Cardiac septum (tissue), 1 donor: Measurements from ENCODE around the gene VWA5B1. TPM values are rescaled to one million over a fixed set of nuclear protein-coding genes. Genes with fewer than 3 reads are reported as not detected.

Source experiments
- DNase-seq: peaks from one replicate; pipeline ENCODE4 v3.0.0-alpha.2; 2020; ENCODE audit warnings: low spot score
- intact Hi-C: fragments of 100-400 bp; cut with DNase I; formaldehyde crosslinking; loops from one replicate; pipeline ENCODE4 v1.14.0; 2022
- total RNA-seq: library from RNA; stranded (reverse); fragmentation: NEBNext Ultra II Directional; extraction: Animal tissue kit (Norgen Biotek cat#: 25700); gene quantifications from one replicate; pipeline ENCODE4 v1.2.1, GENCODE V29; 2021
- donor health status: DM: no; HTN: no; CAD: no.

The VWA5B1 gene
- total RNA-seq, 1 donor from 2014 or later: not detected

DNA sequence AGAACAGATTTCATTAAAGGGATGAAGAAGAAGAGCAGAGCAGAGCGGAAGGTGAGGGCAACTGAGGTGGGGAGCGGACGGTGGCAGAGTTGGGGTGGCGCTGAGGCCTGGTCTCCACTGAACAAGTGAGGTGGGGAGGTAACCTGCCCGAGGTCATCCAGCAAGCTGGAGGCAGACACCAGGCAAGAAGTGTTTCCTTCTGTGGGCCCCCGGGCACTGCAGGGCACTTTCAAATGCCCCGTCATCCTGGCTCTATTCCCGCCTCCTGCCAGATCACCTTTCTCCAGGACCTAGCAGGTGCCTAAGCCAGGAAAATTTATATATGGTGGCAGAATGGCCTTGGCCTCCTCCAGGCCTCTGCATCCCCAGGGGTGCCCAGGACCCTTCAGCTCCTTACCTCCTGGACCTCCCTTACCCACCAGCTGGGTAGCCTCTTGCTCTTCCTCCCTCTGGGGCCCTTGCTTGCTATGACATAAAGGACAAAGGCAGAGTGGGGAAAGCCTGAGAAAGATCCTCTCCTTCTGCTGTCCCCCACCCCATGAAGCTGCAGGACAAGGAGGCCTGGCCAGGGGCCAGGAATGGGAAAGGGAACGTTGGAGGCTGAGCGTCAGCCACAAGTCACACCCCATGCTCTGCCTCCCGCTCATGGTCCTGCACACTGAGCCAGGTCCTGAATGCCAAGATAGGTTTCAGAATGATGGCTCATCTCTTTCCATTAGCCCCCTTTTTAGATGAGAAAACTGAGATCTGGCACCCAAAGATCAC is 29.0 kb downstream of the VWA5B1 start:
- no peak for DNase-seq
- intact Hi-C loops: no loop called here

DNA sequence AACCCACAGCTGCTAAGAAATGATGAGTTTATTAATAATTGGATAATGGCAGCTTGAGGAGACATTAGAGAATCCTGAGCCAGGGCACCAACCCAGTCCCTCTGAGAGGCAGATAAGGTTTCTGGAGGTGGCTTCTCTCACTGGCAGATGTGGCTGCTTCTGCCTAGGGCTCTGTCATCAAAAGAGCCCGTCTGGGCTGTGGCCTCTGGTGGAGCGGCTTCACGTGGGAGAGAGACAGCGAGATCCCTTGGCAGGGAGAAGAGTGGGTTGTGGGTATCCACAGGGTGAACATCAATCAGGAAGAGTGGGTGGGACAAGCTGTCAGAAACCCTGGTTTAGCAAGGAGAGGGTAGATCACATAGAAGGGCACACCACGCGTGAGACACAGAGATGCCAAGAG is 30.0 kb downstream of the VWA5B1 start:
- intact Hi-C loops: no loop called here
- no peak for DNase-seq

DNA sequence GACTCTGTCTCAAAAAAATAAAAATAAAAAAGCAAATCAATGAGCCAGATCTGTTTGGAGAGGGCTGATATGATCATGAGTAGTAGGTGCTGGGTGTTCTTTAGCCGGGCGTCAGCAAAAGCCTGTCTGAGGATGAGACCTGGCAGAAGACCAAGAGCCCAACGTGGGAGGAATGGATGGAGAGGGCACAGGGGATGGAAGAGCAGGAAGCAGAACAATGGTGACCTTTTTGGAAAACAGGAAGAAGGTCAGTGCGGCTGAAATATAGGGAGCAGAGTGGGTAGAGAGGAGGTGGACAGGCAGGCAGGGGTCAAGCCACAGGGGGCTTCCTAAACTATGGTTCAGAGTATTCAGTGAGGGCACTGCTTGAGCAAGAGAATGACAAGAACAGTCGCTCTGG is 30.9 kb downstream of the VWA5B1 start:
- intact Hi-C loops: no loop called here
- DNase-seq: no peak

DNA sequence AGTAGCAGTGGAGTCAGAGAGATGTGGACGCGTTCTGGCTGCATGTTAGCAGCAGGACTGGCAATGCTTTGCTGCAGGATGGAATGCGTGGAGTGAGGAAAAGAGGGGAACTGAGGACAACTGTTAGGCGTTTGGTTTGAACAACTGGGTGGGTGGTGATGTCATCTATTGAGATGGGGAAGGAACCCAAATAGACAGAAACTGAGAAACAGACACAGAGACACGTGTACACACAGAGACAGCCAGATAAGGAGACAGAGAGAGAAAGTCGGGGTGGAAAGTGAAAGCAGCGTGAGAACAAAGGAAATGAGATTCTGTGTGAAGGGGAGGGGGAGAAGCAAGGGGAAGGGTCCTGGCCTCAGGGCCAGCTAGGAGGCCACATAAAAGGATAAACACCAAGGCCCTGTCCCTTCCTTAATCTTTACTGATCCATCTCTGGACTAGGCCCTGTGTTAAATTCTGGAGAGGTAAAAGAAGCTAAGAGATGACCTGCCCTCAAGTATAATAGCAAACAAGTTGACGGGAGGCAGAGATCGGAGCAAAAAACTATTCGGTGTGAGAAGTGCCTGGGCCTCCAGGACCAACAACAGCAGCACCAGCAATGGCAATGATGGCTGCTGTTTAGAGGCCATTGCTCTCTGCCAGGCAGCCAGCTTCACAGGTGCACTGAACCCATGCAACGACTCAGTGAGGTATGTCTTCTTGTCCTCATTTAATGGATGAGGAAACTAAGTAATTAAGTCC is 31.6 kb downstream of the VWA5B1 start:
- DNase-seq: no peak
- intact Hi-C loops: no loop called here

DNA sequence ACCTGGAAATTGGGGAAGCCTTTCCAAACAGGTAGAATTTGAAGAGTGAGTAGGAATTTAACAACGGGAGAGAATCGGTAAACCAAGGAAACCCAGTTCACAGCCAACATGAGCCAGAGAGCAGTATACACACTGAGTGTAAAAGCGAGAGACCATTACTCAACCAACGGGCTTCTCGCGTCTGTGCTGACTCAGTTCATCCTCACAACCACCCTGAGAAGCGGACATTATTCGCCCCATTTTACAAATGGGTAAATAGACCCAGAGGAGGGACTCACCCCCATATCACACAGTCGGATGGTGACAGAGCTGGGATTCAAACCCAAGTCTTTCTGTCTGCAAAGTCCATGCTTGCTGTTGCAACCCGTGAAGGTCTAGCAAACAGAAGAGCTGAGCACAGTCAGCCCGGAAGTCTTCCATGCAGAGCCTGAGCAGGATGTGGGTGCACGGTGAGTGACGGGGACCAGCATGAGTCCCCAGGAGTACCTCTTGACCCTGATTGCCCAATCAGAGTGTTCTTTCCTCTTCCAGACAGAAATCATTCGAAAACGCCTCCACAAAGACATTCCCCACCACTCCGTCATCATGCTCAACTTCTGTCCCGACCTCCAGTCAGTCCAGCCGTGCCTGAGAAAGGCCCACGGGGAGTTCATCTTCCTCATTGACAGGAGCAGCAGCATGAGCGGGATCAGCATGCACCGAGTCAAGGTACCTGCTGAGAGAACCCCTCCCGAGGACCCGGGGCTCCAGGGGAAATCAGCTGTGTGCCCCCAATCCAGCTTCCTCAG is 32.3 kb downstream of the VWA5B1 start:
- no peak for DNase-seq
- intact Hi-C loops: no loop called here

DNA sequence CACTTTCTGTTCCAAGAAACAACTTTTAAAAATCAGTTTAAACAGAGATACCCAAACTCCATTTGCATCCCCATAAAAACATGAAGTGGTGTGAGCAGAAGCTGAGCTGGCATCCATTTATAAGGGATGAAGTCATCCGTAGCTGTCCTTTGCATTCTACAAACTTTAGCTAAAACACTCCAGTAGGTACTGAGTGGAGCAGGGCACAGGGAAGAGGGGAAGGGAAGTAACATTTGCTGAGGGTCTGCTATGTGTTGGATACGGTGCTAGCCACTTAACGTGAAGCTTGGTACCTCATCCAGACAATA is 32.9 kb downstream of the VWA5B1 start:
- DNase-seq: no peak
- intact Hi-C loops: no loop called here

DNA sequence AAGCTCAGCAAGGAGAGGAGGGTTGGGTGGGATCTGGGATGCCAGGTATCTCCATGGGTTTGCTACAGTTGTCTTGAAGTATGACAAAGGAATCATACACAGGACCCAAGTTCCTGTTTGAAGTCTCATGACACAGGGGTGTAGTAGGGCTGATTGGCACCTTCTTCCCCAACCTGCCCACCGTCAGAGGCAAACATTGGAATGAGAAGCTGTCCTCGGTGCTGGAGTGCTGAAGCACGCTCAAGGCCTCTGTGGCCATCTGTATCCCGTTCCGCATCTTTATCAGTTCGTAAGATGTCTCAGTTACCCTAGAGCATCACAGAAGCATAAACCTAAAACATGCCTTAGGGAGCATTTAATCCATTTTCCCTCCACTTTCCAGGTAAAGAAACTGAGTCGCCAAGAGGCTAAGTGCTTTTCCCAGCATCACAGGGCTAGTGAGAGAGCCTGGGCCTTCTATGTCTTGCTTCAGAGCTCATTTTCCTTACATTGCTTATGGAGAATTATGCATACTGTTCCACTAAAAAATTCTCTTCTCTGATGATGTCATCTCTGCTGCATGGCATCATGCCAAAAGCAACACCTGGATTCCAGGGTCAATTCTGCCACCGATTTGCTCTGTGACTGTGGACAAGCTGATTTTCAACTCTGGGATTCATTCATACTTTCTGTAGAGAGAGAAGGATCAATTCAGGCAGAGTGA is 34.2 kb downstream of the VWA5B1 start:
- intact Hi-C loops: no loop called here
- DNase-seq: no peak

DNA sequence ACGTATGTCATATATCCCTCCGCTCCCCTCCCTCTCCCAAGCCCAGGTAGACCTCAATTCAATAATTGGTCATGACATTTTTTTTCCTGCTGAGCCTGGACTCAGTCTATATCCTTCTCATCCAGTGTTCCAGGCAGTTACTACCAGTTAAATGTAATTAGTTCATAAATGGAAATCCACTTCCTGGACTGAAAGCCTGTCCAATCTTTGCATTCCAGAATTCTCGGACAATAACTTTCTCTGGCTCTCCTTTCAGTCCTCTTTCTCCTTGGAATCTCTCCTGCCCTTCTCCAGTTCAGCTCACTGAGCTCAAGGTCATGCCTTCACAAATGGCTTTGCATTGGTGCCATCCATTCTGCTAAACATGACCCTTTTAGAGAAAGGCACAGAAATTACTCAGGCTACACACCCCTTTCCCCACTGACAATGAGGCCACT is 34.8 kb downstream of the VWA5B1 start:
- no peak for DNase-seq
- intact Hi-C loops: no loop called here

DNA sequence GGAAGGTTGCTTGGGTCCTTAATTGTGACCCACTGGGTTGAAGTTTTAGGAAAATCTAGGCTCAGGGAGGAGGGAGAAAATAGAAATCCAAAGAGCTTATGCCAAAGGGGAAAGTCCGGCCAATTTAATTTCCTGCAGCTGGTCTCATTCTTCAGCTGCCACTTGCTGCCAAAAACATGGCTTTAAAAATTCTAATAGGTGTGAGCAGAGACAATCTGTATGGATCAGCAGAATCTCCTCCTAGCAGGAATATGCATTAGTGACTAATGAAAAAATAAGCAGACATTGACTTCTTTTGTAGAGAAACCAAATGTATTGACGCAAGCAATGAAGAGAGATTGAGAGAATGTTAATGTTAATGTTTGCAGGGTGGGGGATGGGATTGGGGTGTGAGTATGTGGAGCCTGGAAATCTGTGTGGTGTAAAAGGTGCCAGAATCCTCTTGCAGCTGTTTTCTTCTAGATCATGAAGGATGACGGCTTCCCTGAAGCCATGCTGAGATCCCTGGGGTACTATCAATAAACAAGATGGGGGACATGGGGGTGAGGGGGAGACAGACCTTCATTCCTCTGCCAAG is 35.3 kb downstream of the VWA5B1 start:
- DNase-seq: no peak
- intact Hi-C loops: no loop called here

DNA sequence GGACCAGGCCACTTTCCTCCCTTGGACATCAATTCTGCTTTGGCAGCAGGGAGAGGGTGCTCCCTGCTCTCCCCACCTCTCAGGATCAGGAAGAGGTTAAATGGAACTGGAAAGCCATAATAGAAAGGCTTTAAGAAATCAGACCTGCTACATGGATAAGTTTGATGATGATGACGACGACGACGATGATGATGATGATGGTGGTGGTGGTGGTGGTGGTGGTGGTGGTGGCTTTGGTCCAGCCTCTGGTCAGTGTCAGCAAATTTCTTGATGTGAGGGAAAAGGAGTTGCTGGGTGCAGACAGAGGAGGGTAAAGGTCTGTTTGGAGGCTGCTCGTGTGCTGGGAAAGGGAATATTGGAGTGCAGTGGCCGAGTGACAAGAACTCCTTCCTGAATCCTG is 36.8 kb downstream of the VWA5B1 start:
- intact Hi-C loops: no loop called here

DNA sequence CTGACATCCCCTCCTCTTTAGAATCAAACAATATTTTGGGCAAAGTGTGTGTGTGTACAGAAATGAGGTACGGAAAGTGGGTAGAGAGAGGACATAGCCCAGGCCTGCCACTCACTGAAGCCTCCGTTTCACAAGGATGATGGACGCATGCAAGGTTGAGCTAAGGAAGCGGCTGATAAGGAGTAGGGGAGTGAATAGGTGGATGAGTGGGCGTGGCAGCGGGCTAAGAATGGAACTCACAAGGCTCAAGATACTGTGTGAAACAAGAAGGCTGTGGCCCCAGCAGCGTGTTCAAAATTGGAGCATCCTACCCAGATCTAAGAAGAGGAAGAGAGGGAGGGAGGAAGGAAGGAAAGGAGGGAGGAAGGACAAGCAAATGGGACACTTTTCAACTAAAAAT is 37.5 kb downstream of the VWA5B1 start:
- intact Hi-C loops: no loop called here
- DNase-seq: no peak

More for the DNA sequence above, 36.8 kb downstream of the VWA5B1 start:
- no peak for DNase-seq

DNA sequence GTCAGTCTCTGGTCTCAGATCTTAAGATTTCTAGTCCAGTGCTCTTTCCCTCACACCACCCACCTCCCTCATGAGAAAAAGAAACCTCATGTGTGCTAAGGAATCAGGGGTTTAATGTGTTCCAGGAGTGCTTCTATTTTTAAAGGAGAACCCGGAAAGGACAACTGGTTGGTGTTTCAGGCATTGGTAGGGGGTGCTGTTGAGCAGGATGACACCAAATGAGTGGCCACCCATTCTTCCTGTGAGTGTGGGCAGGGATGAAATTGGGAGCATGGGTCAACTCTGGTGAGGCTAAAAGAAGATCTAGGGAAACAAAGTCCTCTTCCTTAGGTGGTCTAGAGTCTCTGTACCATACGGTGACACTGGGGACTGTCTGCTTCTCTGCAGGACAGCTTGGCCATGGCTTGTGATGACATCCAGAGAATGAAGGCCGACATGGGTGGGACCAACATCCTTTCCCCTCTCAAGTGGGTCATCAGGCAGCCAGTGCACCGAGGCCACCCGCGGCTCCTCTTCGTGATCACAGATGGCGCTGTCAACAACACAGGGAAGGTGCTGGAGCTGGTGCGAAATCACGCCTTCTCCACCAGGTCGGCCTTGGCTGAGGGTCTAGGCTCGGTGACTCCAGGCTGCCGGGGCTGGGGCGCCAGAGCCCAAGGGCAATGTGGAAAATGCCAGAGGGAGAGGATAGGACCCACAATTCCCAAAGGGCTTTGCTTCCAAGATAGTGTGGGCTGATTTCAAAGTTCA is 39.3 kb downstream of the VWA5B1 start:
- intact Hi-C loops: no loop called here

DNA sequence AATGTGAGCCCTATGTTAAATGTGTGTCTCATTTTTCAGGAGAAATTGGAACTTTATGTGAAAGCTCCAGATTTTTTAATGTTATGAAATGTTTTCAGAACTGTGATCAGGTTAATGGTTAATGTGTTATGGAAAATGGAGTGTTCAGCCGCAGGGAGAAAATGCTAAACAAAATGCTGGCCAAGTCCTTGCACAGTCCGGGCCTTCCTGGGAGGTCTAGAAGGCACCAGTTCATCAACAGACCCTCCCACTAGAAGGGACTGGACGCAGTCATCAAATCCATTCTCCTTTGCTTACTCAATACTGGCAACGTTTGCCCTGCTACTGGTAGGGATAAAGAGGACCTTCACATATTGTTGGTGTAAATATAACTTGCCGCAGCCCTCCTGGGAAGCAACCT is 43.4 kb downstream of the VWA5B1 start:
- intact Hi-C loops: no loop called here
- DNase-seq: no peak

More for the DNA sequence above, 39.3 kb downstream of the VWA5B1 start:
- no peak for DNase-seq

DNA sequence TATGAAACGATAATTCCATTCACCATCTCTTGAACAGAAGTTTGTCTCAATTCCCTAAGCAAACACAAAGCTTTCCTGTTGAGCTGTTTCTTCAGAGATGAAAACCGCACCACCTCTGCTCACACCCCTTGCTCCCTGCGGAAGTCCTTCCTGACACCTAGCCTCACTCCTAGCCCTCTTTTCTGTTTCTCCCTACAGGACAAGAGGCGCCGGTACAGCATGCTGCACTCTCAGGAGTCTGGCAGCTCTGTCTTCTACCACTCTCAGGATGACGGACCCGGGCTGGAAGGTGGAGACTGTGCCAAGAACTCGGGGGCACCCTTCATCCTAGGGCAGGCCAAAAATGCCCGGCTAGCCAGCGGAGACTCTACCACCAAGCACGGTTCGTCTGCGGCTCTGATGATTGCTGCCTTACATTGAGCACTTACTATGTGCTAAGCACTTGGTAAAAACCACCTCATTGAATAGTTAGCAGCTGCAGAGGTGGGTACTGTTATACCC is 45.5 kb downstream of the VWA5B1 start:
- no peak for DNase-seq
- intact Hi-C loops: no loop called here

DNA sequence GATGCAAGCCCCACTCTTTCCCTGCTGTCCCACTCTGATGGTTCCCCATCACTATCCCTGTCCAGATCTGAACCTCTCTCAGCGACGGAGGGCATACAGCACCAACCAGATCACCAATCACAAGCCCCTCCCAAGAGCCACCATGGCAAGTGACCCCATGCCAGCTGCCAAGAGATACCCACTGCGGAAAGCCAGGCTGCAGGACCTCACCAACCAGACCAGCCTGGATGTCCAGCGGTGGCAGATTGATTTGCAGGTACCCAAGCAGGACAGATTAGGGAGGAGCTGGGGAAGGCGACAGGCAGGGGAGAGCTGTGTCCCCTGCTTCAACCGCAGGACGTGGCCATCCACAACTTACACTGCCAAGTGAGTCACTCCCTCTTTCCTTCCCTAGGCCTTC is 46.9 kb downstream of the VWA5B1 start:
- intact Hi-C loops: no loop called here
- DNase-seq: no peak

DNA sequence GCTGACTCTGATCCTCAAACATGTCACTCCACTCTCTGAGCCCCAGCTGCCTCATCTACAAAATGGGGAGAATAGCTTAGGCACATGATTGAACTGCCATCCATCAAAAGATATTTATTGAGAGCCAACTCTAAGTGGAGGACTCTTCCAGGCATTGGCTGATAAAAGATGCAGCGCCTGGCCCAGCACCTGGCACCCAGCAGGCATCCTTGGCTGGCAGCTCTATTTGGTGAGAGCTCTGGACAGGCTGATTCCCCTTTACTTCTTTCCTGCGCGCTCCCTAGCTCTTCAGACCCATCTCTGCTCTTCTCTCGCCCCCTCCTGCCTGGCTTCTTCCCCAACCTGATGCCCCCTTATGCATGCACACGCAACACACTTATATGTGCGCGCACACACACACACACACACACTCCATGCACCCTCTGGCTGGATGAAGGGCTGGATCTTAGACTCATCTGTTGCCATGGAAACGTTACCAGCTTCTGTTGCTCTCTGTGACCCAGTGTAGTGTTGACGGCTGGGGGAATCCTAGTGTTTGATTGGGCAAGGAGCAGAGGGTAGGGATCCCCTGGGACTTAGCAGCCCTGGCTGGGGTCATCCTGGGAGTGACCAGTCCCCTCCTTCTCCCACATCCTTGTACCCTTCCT is 49.3 kb downstream of the VWA5B1 start:
- intact Hi-C loops: no loop called here
- no peak for DNase-seq

DNA sequence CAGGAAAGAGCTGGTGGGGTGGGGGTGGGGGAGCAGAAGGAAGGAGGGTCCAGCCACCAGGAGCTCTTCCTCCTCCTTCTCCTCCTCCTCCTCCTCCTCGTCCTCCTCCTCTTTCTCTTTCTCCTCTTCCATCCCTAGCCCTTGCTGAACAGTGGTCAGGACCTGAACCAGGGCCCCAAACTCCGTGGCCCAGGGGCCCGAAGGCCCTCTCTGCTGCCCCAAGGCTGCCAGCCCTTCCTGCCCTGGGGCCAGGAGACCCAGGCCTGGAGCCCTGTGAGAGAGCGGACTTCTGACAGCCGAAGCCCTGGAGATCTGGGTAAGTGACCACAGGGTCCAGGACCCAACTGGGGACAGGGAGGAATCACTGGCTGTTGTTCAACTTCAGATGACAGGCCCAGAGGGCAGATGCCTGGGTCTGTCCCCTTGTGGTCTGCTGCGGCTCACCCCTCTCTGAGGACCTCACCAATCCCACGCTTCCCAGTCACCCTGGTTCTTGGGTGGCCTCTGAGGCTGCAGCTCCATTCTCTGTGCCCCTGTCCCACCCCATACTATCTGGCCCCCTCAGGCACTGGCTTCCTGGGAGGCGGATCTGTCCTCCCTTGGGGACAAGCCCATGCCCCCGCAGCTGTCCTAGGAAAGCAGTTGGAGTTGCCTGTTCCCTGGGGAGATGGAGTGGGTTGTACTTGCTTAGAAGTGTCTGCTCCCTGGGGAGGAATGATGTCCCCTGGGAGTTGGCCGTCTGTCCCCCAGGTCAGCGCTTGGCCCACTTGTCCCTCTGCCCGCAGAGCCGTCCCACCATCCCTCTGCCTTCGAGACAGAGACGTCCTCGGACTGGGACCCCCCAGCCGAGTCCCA is 51.8 kb downstream of the VWA5B1 start:
- DNase-seq: no peak
- intact Hi-C loops: no loop called here
